Astrocyte (in vitro differentiated cells and primary cell): ENCODE measurements around the gene XYLT1.

Experiments used
- EZH2 ChIP-seq: IDR thresholded peaks from 2 replicates; pipeline ENCODE4 v1.6.1; 2012; ENCODE audit warnings: mild to moderate bottlenecking, low read length, inconsistent platforms; ENCODE audit not compliant: insufficient read depth
- TF ChIP-seq, protein P1 (sequence below): IDR thresholded peaks from 2 replicates; pipeline ENCODE4 v1.5.1; 2011; ENCODE audit warnings: low read depth, mild to moderate bottlenecking, inconsistent platforms, low read length, moderate library complexity; ENCODE audit not compliant: insufficient read depth

DNA sequence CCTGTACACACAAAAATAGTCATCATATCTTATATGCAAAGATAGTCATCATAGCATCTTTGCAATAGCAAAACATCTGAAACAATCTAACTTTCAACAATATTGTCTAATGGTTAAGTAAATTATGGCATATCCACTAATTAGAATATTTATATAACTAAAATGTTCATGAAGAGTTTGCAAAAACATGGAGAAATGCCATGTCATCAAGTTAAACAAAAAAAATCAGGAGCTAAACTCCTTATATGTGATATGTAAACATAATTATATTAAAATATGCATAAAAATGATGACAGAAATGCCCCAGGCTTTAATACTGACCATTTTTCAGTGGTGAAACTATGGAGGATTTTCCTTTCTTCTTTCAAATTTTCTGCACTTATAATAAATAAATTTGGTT, 22.3 kb upstream of the XYLT1 start:
- TF ChIP-seq EZH2 = no peak
- TF ChIP-seq, protein P1, sequence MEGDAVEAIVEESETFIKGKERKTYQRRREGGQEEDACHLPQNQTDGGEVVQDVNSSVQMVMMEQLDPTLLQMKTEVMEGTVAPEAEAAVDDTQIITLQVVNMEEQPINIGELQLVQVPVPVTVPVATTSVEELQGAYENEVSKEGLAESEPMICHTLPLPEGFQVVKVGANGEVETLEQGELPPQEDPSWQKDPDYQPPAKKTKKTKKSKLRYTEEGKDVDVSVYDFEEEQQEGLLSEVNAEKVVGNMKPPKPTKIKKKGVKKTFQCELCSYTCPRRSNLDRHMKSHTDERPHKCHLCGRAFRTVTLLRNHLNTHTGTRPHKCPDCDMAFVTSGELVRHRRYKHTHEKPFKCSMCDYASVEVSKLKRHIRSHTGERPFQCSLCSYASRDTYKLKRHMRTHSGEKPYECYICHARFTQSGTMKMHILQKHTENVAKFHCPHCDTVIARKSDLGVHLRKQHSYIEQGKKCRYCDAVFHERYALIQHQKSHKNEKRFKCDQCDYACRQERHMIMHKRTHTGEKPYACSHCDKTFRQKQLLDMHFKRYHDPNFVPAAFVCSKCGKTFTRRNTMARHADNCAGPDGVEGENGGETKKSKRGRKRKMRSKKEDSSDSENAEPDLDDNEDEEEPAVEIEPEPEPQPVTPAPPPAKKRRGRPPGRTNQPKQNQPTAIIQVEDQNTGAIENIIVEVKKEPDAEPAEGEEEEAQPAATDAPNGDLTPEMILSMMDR = no peak
